ENCODE measurements around the gene GXYLT2.

DNA sequence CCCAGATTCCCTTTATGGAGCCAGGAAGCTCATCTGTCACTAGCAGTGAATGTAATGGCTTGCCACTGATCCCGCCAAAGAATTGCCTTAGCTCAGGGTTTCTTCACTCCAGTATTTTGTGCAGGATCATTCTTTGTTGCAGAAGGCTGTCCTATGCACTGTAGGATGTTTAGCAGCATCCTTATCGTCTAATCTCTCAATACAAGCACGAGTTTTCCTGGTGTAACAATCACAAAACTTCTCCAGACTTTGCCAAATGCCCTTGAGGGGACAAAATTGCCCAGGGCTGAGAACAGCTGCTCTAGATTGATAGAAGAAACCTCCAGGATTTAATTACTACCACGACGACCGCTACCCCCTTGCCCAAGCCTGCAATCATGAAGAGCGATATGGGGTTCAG, 32.8 kb upstream of the GXYLT2 start:
- TF ChIP-seq, protein P1, sequence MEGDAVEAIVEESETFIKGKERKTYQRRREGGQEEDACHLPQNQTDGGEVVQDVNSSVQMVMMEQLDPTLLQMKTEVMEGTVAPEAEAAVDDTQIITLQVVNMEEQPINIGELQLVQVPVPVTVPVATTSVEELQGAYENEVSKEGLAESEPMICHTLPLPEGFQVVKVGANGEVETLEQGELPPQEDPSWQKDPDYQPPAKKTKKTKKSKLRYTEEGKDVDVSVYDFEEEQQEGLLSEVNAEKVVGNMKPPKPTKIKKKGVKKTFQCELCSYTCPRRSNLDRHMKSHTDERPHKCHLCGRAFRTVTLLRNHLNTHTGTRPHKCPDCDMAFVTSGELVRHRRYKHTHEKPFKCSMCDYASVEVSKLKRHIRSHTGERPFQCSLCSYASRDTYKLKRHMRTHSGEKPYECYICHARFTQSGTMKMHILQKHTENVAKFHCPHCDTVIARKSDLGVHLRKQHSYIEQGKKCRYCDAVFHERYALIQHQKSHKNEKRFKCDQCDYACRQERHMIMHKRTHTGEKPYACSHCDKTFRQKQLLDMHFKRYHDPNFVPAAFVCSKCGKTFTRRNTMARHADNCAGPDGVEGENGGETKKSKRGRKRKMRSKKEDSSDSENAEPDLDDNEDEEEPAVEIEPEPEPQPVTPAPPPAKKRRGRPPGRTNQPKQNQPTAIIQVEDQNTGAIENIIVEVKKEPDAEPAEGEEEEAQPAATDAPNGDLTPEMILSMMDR (IDR thresholded peaks at IDR 0.05): no peak
- TF ChIP-seq POLR2A (IDR thresholded peaks at IDR 0.05): no peak
- no peak for TF ChIP-seq POLR2AphosphoS5 (IDR thresholded peaks at IDR 0.05)

Data from transverse colon (tissue), 4 donors.